Measurements from ENCODE around the gene NT5C3B.

The NT5C3B gene

DNA sequence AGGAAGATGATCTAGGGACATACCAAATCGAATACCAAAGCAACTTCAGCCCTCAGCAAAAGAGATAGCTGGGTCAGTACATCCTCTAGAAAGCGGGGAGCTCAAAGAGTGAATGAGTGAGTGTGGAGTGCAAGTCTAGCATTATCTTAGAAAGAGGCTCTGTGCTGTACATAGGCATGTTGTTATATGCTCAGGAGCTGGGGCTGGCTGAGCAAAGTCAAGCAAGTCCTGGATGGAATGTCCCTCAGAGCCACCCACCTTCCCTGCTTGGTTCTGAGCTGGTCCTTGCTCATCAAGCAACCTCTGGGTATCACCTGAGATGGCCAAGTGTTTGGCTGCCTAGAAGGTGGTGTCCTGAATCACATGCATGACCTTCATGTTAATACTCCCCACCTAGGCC, 34.1 kb upstream of the NT5C3B start:
- Histone ChIP-seq H3K18ac (ENCODE audit: low read length) (no peak overlapping the region), H4K12ac (ENCODE audit: low read depth, low read length) (no peak overlapping the region), H3K14ac (ENCODE audit: low read length) (no peak overlapping the region), H2AK5ac (ENCODE audit: low read length) (no peak overlapping the region), H3K9me3 (ENCODE audit: insufficient read depth, low read depth, low read length) (no peaks in the 10 kb centered on the region), H3K4me3 (ENCODE audit: low read depth, low read length) (no peak overlapping the region), H3K4me2 (ENCODE audit: low read length) (no peak overlapping the region), H4K8ac (ENCODE audit: low read depth, low read length) (no peak overlapping the region), H3K79me1 (ENCODE audit: low read length) (peaks cover under 1% of the 10 kb centered on the region), H3K79me2 (ENCODE audit: control insufficient read depth, insufficient read depth, low read length, poor library complexity) (peaks cover under 1% of the 10 kb centered on the region), H3K27ac (ENCODE audit: low read depth, low read length) (no peak overlapping the region), H2BK12ac (ENCODE audit: low read length) (no peak overlapping the region), H4K91ac (ENCODE audit: low read depth, low read length) (no peak overlapping the region), H3K9ac (ENCODE audit: low read length) (no peak overlapping the region), H3K27me3 (ENCODE audit: insufficient read depth, low read length) (no peaks in the 10 kb centered on the region), H3K36me3 (ENCODE audit: control insufficient read depth in 1 of 2, insufficient read depth in 2 of 2, low read length in 2 of 2) (peaks cover 49 to 63% of the 10 kb centered on the region in 2 experiments), H2BK5ac (ENCODE audit: low read depth, low read length, poor library complexity) (no peak overlapping the region), H2AFZ (ENCODE audit: insufficient read depth, low read length, poor library complexity) (no peak overlapping the region), H3K4ac (ENCODE audit: low read depth, low read length) (no peak overlapping the region), H2BK120ac (ENCODE audit: insufficient read depth, low read length, poor library complexity) (no peak overlapping the region), H3K4me1 (ENCODE audit: control insufficient read depth in 1 of 2, insufficient read depth in 2 of 2, low read length in 2 of 2) (no peaks in the 10 kb centered on the region), H3K23ac (ENCODE audit: low read length) (no peak overlapping the region)
- no CpG with 5 or more reads among the region's 2 CpGs for WGBS (ENCODE audit: extremely low coverage, insufficient coverage, insufficient read length)
- no peak for DNase-seq

DNA sequence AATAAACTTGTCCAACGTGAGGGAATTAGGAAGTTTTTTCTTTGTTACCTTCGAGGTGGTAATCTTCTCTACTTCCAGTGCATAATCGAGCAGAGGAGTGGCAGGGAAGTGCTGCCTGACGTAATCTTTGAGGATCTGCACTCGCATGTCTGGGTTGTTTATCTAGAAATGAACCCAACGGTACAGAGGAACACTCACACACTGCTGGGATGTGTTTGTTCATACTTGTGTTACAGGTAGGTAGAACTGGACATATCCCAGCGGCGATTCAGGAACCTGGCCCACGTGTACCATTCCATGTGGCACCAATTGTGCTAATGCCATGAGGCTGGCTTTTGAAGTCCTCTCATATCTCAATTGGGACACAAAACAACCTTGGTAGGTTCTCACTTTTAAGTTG, 33.4 kb upstream of the NT5C3B start:
- Histone ChIP-seq H2BK5ac (ENCODE audit: low read depth, low read length, poor library complexity) (no peak overlapping the region), H3K4me1 (ENCODE audit: control insufficient read depth in 1 of 2, insufficient read depth in 2 of 2, low read length in 2 of 2) (no peaks in the 10 kb centered on the region)

DNA sequence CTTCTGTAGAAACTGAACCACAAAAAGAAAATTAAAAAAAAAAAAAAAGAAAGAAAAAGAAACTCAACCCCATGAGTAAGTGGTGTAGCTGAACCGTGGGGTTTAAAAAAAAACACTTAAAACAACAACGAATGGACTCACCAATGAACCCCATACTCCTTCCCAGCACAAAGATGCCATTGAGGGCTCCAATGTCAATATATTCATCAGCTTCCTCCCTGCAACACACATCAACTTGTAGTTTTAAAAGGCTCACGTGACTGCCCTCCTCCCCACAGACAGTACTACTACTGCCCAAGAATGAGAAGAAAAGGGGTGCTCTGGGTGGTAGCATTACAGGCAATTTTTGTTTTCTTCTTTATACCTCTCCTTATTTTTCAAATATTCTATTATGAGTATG, 32.5 kb upstream of the NT5C3B start:
- H2AFZ ChIP-seq (ENCODE audit: insufficient read depth, low read length, poor library complexity) = no peak overlapping the region
- H3K27ac ChIP-seq (ENCODE audit: low read depth, low read length) = no peak overlapping the region
- no peak overlapping the region for H2BK120ac ChIP-seq (ENCODE audit: insufficient read depth, low read length, poor library complexity)
- no peak overlapping the region for H3K4me3 ChIP-seq (ENCODE audit: low read depth, low read length)
- H2BK5ac ChIP-seq (ENCODE audit: low read depth, low read length, poor library complexity) = no peak overlapping the region
- H4K12ac ChIP-seq (ENCODE audit: low read depth, low read length) = no peak overlapping the region
- H3K4me1 ChIP-seq (ENCODE audit: control insufficient read depth in 1 of 2, insufficient read depth in 2 of 2, low read length in 2 of 2) = peaks cover 0 to under 1% of the 10 kb centered on the region in 2 experiments
- H3K9me3 ChIP-seq (ENCODE audit: insufficient read depth, low read depth, low read length) = no peaks in the 10 kb centered on the region
- no peak overlapping the region for H3K4me2 ChIP-seq (ENCODE audit: low read length)
- no peak overlapping the region for H3K4ac ChIP-seq (ENCODE audit: low read depth, low read length)
- H3K14ac ChIP-seq (ENCODE audit: low read length) = no peak overlapping the region
- H2BK12ac ChIP-seq (ENCODE audit: low read length) = no peak overlapping the region
- no peak overlapping the region for H4K8ac ChIP-seq (ENCODE audit: low read depth, low read length)
- WGBS (ENCODE audit: extremely low coverage, insufficient coverage, insufficient read length) = no CpG with 5 or more reads among the region's 3 CpGs
- peaks cover 5% of the 10 kb centered on the region for H3K79me2 ChIP-seq (ENCODE audit: control insufficient read depth, insufficient read depth, low read length, poor library complexity)
- H3K18ac ChIP-seq (ENCODE audit: low read length) = no peak overlapping the region
- H3K23ac ChIP-seq (ENCODE audit: low read length) = no peak overlapping the region
- no peaks in the 10 kb centered on the region for H3K27me3 ChIP-seq (ENCODE audit: insufficient read depth, low read length)
- peaks cover 6% of the 10 kb centered on the region for H3K79me1 ChIP-seq (ENCODE audit: low read length)
- no peak overlapping the region for H3K9ac ChIP-seq (ENCODE audit: low read length)
- DNase-seq = no peak
- H4K91ac ChIP-seq (ENCODE audit: low read depth, low read length) = no peak overlapping the region
- H2AK5ac ChIP-seq (ENCODE audit: low read length) = no peak overlapping the region
- peaks cover 40 to 52% of the 10 kb centered on the region in 2 experiments for H3K36me3 ChIP-seq (ENCODE audit: control insufficient read depth in 1 of 2, insufficient read depth in 2 of 2, low read length in 2 of 2)

More for the DNA sequence above, 33.4 kb upstream of the NT5C3B start:
- Histone ChIP-seq H3K9ac (ENCODE audit: low read length) (no peak overlapping the region), H3K18ac (ENCODE audit: low read length) (no peak overlapping the region), H4K8ac (ENCODE audit: low read depth, low read length) (no peak overlapping the region), H3K27ac (ENCODE audit: low read depth, low read length) (no peak overlapping the region), H3K4ac (ENCODE audit: low read depth, low read length) (no peak overlapping the region), H2BK120ac (ENCODE audit: insufficient read depth, low read length, poor library complexity) (no peak overlapping the region), H3K36me3 (ENCODE audit: control insufficient read depth in 1 of 2, insufficient read depth in 2 of 2, low read length in 2 of 2) (peaks cover 47 to 60% of the 10 kb centered on the region in 2 experiments), H3K79me1 (ENCODE audit: low read length) (peaks cover 6% of the 10 kb centered on the region), H2AK5ac (ENCODE audit: low read length) (no peak overlapping the region), H3K9me3 (ENCODE audit: insufficient read depth, low read depth, low read length) (no peaks in the 10 kb centered on the region), H3K14ac (ENCODE audit: low read length) (no peak overlapping the region), H3K4me2 (ENCODE audit: low read length) (no peak overlapping the region), H2AFZ (ENCODE audit: insufficient read depth, low read length, poor library complexity) (no peak overlapping the region), H4K12ac (ENCODE audit: low read depth, low read length) (no peak overlapping the region), H3K4me3 (ENCODE audit: low read depth, low read length) (no peak overlapping the region), H3K23ac (ENCODE audit: low read length) (no peak overlapping the region), H3K79me2 (ENCODE audit: control insufficient read depth, insufficient read depth, low read length, poor library complexity) (peaks cover 5% of the 10 kb centered on the region), H4K91ac (ENCODE audit: low read depth, low read length) (no peak overlapping the region), H3K27me3 (ENCODE audit: insufficient read depth, low read length) (no peaks in the 10 kb centered on the region), H2BK12ac (ENCODE audit: low read length) (no peak overlapping the region)
- no CpG with 5 or more reads among the region's 9 CpGs for WGBS (ENCODE audit: extremely low coverage, insufficient coverage, insufficient read length)
- no peak for DNase-seq

DNA sequence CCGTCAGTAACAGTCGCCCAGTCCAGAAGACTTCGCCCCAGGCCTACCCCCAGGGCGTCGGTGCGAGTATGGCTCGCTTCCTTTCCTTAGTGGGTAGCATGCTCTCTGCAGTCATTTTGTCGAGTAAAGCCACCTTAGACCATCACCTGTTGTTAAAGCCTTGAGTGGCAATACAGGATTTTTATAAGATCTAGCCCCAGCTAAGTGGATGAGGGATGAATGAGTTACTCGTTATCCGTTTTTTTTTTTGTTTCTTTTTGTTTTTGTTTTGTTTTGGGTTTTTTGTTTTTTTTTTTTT, 29.5 kb upstream of the NT5C3B start:
- Histone ChIP-seq H4K91ac (ENCODE audit: low read depth, low read length) (no peak overlapping the region), H3K79me1 (ENCODE audit: low read length) (peaks cover 6% of the 10 kb centered on the region), H3K9me3 (ENCODE audit: insufficient read depth, low read depth, low read length) (no peaks in the 10 kb centered on the region), H3K4me2 (ENCODE audit: low read length) (peak overlapping the region; percentile 49), H3K4me3 (ENCODE audit: low read depth, low read length) (peak overlapping the region; percentile 8), H3K79me2 (ENCODE audit: control insufficient read depth, insufficient read depth, low read length, poor library complexity) (peaks cover 6% of the 10 kb centered on the region), H3K4me1 (ENCODE audit: control insufficient read depth in 1 of 2, insufficient read depth in 2 of 2, low read length in 2 of 2) (peaks cover 0 to 7% of the 10 kb centered on the region in 2 experiments), H2BK5ac (ENCODE audit: low read depth, low read length, poor library complexity) (no peak overlapping the region), H2AK5ac (ENCODE audit: low read length) (no peak overlapping the region), H3K9ac (ENCODE audit: low read length) (no peak overlapping the region), H3K27ac (ENCODE audit: low read depth, low read length) (no peak overlapping the region), H2BK12ac (ENCODE audit: low read length) (no peak overlapping the region), H3K36me3 (ENCODE audit: control insufficient read depth in 1 of 2, insufficient read depth in 2 of 2, low read length in 2 of 2) (peaks cover 17 to 26% of the 10 kb centered on the region in 2 experiments), H3K14ac (ENCODE audit: low read length) (no peak overlapping the region), H2AFZ (ENCODE audit: insufficient read depth, low read length, poor library complexity) (peak overlapping the region; percentile 52), H3K27me3 (ENCODE audit: insufficient read depth, low read length) (no peaks in the 10 kb centered on the region), H4K12ac (ENCODE audit: low read depth, low read length) (no peak overlapping the region), H2BK120ac (ENCODE audit: insufficient read depth, low read length, poor library complexity) (no peak overlapping the region), H3K23ac (ENCODE audit: low read length) (no peak overlapping the region), H3K18ac (ENCODE audit: low read length) (no peak overlapping the region), H4K8ac (ENCODE audit: low read depth, low read length) (no peak overlapping the region), H3K4ac (ENCODE audit: low read depth, low read length) (no peak overlapping the region)
- WGBS (ENCODE audit: extremely low coverage, insufficient coverage, insufficient read length) = no CpG with 5 or more reads among the region's 10 CpGs
- peak; percentile 98 to 100 for DNase-seq
